ENCODE data around the gene EIF3K.

DNA sequence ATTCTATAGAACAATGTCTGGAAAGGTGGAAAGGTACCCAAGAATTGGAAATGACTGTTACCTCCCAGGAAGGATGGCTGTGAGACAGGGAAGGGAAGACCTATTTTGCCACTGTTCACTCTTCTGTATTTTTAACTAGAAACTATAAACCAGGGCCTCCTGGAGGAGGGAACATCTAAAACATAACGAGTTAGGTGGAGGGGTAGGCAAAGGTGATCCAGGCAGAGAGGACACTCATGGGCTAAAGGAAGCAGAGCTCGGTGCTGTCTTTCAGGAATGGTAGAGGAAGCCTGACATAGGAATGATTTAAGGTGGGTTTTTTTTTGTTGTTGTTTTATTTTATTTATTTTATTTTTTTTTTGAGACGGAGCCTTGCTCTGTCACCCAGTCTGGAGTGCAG is 5.8 kb downstream of the EIF3K start:
- TF ChIP-seq POLR2A (IDR thresholded peaks at IDR 0.05): no peak
- TF ChIP-seq, protein P1, sequence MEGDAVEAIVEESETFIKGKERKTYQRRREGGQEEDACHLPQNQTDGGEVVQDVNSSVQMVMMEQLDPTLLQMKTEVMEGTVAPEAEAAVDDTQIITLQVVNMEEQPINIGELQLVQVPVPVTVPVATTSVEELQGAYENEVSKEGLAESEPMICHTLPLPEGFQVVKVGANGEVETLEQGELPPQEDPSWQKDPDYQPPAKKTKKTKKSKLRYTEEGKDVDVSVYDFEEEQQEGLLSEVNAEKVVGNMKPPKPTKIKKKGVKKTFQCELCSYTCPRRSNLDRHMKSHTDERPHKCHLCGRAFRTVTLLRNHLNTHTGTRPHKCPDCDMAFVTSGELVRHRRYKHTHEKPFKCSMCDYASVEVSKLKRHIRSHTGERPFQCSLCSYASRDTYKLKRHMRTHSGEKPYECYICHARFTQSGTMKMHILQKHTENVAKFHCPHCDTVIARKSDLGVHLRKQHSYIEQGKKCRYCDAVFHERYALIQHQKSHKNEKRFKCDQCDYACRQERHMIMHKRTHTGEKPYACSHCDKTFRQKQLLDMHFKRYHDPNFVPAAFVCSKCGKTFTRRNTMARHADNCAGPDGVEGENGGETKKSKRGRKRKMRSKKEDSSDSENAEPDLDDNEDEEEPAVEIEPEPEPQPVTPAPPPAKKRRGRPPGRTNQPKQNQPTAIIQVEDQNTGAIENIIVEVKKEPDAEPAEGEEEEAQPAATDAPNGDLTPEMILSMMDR (IDR thresholded peaks at IDR 0.05): no peak
